Mucosa of gallbladder (tissue), 1 donor: Measurements from ENCODE around the gene CYP17A1. TPM values are rescaled to one million over a fixed set of nuclear protein-coding genes. Genes with fewer than 3 reads are reported as not detected.

Experiments used
- DNase-seq: peaks from one replicate; pipeline ENCODE4 v3.0.0-alpha.2; 2020; ENCODE audit warnings: low spot score
- total RNA-seq: library from RNA; stranded (reverse); gene quantifications from one replicate; pipeline ENCODE4 v1.2.1, GENCODE V29; 2021
- donor health status: DM: no; HTN: no; CAD: no.

The CYP17A1 gene
- total RNA-seq, 1 donor from 2014 or later, result 7.3 TPM

DNA sequence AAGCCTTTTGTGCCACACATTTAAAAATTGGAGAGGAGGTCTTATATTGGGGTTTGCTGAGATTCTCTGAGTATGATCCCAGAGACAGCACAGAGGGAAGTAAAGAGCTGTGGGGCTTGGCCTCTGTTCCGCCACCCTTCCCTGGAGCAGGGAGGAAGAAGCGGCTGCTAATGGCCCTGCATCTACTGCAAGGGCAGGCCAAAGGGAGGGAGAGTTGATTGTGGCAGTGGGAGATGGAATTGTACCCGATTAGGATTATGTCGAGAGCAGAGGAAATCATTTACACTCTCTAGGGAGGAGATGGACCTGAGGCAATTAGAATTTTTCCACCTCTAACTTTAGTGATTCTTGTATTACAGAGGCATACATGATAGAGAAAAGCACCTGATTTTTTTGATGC is 28.8 kb downstream of the CYP17A1 start:
- no peak for DNase-seq

DNA sequence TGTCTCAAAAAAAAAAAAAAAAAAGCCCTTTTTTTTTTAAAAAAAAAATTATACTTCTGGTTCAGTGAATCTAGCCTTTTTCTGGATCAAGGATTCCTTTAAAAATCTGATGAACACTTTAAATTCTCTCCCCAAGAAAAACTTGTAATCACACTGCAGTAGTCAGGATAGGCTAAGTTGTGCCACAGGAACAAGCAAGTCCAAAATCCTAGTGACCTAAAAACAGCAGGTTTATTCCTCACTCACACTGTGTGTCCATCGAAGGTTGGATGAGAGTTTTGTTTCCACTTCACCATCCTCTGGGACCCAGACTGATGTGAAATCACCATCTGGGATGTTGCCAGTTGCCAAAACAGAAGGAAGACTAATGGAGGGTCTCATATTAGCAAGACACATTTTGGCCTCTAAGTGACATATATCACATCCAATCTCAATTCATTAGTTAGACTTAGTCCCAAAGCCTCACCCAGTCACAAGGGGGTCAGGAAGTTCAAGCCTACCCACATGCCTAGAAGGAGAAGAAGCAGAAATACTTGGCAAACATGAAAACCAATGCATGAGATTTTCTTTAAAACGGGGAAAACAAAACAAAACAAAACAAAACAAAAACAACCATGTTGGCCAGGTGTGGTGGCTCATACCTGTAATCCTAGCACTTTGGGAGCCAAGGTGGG is 32.7 kb downstream of the CYP17A1 start:
- no peak for DNase-seq

DNA sequence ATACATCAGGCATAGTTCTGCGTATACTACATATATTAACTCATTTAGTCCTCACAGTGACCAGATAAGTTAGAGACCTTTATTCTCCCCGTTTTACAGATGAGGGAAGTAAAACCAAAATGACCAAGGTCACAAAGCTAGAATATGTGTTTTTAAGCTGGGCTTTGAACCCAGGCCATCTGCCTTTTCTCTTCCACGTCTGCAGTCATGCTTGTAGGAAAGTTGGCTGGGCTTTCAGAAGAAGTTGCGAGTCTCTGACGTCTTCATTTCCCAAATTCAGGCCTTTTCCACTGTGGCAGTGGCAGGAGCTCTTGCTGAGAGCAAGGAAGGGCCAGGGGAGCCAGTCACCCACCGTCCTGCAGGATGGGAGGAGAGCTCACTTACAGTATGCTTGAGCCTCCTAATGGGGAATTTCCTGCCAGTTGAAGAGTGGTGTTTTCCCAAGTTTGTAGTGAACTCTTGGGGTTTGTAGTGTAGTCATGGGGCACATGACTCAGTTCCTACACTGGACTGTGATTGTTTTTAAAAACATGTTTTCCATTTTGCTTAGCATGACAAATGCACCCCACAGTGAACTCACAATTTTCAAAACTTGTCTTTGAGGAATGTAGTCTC is 34.2 kb downstream of the CYP17A1 start:
- peak; percentile 65 for DNase-seq

DNA sequence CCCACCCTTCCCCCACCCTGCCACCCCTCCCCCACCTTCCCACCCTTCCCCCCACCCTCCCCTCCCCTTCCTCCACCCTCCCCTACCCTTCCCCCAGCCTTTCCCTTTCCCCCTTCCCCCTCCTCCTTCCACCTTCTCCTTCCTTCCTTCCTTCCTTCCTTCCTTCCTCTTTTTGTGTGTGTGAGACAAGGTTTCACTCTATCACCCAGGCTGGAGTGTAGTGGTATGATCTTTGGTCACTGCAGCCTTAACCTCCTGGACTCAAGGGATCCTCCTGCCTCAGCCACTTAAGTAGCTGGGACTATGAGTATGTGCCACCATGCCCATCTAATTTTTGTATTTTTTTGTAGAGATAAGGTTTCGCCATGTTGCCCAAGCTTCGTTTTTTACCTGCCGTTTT is 35.2 kb downstream of the CYP17A1 start:
- DNase-seq, result no peak

DNA sequence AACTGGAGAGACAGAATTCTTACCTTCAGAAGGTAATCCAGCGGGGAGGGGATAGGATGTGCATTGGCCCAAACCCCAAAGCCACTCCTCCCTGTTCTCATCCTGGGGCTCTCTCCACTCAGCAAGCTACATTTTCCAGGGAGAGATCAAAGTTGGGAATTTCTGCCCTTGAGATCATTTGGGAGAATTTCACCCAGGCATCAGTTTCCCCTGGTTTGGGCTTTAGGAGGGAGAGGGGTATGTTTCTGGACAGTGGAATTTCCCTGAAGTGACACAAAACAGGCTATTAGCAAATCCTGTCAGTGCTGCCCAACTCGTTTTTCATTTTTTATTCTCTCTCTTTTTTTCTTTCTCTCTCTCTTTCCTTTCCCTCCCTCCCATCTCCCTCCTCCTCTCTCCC is 35.7 kb downstream of the CYP17A1 start:
- DNase-seq, result no peak

DNA sequence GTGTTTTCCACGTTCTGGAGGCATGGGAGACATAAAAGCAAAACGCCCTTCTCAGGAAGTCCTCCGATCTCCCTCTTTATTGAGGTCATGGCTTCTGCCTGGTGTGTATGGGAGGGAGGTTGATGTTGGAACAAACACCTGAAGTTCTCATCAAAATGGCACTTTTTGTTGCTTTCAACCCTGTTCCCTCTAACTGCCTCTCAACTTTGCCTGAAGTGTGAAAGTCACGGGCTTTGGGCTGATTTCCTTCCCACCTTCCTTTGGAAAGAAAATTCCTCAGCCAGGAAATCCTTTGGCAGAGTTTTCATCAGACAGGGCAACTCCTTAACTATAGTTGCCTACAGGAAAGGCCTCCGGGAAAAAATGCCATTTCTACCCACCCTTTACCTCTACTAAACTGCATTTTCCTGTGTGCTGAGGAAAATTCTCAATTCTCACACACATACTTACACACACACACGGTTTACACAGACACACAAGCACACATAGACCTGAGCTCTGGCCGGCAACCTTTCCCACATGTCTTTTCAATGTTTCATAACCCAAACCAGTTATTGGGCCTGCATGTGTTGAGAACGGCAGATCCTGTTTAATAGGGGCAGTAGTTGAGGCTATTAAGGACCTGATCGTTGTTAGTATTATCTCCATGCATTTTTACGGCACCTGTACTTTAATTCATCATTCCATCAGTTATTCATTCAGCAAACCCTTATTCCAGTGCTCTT is 36.4 kb downstream of the CYP17A1 start:
- DNase-seq, result no peak

DNA sequence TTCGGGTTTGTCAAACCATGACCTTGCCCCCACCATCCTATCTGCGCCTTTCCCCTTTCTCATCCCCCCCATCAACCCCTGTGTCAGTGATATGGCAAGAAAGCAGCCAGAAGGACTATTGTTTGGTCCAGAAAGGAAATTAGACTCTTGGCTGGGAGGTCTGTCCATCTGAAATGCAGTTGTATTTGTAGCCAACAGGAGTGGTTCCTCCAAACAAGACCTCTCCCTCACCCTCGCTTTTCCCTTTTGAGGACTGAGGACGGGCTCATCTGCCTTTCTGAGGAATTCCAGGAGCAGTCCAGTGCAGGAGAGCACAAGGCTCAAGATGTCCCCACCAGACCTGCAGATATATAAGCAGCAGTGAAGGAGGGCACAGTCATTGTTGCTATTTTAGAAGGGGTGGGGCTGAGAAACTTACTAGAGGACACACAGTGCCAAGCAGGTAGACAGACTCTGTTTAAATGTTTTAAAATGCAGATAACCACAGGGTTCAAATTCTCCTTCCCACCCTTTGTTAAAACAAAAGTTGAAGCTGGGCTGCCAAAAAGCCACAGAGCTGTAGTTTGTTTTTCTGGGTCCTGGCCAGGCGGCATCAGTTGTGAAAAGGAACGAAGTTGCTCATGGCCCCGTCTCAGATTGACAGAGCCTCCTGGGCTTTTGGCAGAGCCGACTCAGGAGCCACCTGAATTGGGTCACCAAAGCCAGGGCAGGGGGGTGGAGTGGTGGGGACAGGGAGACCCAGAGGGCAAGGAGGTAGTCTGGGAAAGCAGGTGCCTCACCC is 37.3 kb downstream of the CYP17A1 start:
- DNase-seq, result no peak

DNA sequence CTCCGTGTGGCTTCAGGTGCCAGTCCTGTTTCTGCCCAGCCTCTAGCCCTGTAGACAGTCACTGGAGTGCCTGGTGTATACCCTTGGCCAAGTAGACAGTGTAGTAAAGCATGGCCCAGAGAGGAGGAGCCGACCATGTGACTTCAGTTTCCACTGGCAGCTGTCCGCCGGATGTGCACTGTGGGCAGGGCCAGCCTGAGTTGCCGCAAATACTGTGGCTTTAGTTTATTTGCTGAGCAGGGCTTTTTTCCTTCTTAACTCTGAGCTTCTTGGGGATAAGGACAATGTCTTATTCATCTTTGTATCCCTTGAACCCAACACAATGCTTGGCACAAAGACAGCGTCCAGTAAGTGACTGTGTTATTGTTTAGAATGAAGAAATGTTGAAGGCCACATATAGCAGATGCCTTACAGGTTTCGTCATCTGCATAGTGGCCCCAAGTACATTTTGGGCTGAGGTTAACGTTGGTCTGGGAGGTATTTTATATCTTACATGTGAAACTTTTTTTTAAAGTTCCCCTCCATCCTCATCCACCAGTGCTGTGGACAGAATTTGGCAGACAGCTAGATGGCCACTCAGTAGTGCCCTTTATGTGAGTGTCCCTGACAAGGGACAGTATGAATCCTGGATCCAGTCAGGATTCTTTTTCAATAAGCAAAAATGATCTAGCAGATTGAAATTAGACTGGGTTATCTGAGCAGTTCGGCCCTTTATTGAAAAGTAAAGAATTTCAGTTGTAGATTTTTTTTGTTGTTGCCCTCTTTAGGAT is 40.6 kb downstream of the CYP17A1 start:
- DNase-seq, result peak; percentile 85

DNA sequence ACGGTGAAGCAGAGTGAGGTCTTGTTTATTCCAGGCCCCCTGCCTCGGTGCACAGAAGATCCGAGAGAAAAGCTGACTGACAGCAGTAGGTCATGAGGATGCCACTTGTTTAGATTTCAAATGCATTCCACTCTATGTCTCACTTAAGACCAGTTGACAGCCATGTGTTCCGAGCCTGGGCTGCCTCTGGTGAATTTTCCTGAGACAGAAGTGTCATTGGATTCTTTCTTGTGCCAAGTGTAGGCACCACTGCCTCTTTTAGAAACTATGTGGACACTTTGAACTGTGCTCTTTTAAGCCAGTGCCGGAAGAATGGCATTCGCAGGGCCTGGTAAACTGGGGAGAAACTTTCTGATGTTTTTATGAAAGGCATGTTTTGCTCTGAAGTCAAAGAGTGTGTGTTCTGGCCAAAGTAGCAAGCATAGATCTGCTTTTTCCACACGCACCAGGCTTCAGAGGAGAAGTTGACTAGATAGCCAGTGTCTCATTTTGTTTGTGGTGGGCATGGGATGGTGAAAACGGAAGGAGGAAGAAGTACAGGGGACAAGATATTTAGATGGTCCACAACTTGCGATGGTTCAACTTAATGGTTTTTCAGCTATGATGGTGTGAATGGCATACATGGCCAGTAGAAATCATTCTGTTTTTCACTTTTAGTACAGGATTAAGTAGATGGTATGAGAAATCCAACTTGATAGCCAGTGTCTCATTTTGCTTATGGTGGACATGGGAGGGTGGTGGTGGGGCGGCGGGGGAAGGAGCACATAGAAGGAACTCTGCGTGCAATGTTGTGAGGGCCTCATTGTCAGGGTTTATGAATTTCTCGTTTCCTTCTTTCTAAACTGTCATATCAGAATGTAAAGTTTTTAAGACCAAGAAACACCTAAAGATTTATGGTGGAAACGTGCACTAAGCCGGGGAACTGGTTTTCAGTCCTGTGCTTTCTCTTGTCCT is 41.5 kb downstream of the CYP17A1 start:
- DNase-seq, result no peak

DNA sequence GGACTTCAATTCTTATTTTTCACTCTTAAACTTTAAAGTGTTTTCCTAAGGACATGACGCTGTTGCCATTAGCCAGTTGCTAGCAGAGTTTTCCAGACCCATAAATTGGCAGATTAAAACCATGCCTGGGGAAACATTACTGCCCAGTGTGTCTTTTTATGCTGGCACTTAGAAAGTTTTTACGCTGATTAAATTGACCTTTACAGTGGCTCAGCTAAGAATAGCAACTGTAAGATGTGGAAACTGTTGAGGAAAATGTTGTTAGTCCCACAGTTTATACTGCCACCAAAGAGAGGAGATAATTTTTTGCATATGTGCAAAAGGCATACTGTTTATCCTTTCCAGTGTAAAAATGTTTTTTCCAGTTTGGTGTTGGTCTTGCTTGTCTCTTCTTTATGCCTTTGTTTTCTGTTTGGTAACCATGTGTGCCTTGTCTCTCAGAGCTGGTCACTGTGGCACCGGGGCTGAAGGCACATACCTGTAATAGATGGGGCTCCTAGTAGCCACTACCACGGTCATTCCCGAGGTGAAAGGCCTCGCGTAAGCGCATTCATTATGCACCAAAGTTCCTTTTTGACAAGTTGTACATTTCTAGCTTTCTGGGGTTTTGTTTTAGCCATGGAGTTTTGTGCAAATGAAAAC is 45.3 kb downstream of the CYP17A1 start:
- no peak for DNase-seq

DNA sequence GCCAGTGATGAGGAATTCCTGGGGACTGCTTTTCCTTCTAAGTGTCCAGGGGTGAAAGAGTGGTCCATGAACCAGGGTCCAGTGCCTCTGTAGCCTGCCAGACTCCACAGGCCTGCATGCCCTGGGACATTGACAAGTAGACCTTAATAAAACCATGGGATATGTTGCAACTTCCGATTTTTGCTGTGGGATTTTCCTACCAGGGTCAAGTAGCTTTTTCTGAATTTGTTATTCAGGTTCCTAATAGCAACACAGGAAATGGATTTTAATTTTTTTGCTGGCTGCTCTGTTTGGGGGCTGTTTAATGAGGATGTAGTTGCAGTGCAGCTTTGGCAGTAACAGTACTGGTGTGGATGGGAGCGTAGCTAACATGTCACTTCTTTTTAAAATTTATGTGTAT is 51.4 kb downstream of the CYP17A1 start:
- DNase-seq, result peak; percentile 25

DNA sequence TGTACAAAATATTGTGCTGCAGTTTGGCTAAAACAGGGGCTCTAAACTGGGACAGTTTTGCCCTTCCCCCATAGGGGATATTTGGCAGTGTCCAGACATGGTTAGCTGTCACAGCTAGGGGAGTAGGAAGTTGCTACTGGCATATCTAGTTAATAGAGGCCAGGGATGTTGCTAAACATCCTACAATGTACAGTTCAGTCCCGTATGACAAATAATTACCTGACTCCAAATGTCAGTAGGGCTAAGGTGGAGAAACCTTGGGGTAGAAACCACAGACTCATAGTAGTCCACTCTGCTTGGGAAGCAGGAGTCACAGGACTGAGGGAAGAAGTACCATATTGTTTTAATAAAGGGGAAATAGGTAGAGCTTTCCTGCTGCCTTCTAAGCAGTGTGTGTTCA is 53.6 kb downstream of the CYP17A1 start:
- no peak for DNase-seq

DNA sequence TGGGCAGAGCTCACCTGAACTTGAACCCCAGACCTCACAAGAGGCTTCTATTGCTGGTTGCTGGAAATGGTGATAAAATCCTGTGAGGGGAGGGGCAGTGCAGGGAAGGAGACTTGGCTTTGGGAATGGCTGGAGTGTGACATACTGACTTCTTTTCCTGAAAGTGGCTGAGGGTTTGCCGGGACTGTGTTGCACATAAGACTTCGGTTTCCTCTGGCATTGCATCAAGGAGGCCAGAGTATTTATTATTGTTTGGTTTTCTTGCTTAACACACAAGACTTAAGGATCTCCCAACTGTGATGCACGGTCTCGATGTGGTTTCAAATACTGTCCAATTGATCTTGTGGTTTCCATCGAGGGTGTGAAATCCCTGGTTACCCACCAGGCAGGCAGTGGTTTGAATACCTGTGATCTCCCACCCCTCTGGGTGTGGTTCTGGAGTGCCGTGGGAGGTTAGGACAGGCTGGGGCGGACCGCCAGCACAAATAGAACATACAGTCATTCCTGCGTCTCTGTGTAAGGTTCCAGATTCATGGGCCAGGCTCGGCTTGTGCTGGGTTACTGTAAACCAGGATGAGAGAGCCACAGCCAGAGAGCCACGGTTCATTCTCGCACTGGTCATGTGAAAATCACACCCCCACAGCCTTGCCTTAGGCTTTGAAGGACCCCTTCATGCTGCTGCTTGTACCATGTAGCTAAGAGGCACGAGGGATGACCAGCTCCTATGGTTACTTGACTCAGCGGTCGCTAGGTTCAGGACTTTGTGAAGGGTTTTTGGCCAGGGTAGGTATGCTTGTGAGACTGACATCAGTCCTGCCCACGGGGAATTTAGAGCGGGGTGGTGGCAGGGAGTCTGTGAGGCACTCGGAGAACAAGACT is 54.3 kb downstream of the CYP17A1 start:
- peak; percentile 52 for DNase-seq

DNA sequence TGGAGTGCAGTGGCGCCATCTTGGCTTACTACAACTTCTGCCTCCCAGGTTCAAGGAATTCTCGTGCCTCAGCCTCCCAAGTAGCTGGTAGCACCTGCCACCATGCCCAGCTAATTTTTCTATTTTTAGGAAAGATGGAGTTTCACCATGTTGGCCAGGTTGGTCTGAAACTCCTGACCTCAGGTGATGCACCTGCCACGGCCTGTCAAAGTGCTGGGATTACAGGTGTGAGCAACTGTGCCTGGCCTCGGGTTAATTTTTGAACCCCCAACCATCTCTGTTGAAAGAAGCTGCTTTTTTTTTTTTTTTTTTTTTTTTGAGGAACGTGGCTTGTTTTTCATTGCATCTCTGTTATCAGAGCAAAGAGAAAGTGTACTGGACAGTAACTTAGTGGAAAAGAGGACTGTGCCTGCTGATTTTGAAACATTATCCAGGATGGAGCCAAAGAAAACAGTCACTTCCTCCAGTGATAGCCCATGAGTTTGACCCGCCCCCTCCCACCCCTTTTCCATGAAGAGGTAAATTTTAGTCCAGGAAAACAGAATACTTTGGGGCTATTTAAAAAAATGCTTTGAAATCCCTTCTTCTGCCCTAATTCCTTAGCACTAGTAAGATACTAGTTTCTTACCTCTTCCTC is 55.2 kb downstream of the CYP17A1 start:
- DNase-seq, result no peak

DNA sequence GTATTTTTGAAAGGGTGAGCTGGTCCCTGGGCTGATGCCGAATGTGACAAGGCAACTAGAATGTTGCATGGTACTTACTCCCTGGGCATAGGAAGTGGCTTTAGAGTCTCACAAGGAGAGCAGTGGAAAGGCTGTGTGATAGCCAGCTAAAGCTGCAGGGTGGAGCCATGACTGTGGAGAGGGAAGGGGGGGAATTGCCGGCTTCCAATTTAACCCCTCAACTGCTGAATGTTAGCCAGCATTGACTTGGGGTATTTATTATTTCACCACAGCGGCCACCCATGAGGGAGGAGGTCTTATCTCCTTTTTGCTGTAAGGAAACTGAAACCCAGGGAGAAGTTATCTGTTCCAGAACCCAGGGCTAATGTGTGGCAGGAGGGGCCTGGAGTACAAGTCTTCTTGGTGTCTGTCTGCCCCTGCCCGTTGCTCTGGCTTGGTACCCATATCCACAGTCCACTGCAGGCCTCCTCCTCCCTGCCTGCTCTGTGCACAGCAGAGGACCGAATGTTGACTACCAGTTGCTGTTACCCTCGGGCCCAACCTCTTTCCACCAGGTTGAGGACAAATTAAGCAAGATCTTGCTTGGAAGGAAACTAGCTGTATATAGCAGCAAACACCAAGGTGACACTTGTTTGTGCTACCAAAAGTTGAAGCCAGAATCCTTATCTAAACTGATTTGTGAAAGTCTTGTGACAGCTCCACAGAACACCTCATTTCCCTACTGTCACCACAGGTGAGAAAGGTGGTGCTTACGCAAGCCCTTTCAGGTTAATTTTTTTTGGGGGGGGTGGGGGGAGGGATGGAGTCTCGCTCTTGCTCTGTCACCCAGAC is 55.9 kb downstream of the CYP17A1 start:
- DNase-seq, result no peak
